HG03439 (cell line): ENCODE data around the gene CYP4X1.
"Not testable (repeated sequence)": the region's sequence is repeated elsewhere in the genome, so short reads cannot be mapped to it uniquely, and the experiment has no call there.

Experiments used
- ATAC-seq: cut with Tn5 transposase; IDR thresholded peaks from one replicate; pipeline ENCODE4 v1.9.1; 2021; ENCODE audit warnings: mild to moderate bottlenecking, moderate library complexity; ENCODE audit not compliant: unreplicated experiment

CYP4X1 gene, protein sequence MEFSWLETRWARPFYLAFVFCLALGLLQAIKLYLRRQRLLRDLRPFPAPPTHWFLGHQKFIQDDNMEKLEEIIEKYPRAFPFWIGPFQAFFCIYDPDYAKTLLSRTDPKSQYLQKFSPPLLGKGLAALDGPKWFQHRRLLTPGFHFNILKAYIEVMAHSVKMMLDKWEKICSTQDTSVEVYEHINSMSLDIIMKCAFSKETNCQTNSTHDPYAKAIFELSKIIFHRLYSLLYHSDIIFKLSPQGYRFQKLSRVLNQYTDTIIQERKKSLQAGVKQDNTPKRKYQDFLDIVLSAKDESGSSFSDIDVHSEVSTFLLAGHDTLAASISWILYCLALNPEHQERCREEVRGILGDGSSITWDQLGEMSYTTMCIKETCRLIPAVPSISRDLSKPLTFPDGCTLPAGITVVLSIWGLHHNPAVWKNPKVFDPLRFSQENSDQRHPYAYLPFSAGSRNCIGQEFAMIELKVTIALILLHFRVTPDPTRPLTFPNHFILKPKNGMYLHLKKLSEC

DNA sequence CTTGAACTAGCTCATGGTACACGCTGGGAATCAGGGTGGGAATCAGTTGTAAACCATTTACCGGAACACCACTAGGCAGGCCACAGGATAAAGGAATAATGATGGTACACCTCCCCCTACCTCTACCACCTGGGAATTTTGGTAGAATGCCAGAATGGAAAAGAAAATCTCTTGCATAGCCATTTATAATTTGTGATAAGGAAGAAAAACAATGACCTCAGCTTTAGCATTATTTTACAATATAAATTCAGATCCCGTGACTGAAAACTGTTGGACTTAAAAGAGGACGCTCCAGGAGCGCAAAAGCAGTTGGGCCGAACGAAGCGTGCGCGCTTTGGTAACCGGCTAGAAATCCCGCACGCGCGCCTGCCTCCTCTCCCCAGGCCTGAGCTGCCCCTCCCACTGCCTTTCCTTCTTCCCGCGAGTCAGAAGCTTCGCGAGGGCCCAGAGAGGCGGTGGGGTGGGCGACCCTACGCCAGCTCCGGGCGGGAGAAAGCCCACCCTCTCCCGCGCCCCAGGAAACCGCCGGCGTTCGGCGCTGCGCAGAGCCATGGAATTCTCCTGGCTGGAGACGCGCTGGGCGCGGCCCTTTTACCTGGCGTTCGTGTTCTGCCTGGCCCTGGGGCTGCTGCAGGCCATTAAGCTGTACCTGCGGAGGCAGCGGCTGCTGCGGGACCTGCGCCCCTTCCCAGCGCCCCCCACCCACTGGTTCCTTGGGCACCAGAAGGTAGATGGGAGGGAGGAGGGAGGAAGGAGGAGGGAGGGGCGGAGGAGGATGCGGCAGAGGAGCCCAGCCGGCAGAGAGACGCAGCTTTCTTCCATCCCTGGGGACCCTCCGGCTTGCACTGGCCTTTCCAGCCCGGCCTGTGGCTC, at the start of gene CYP4X1:
TSS of gene CYP4X1 (plus strand) at position 402 of the 873 bp plus-strand sequence. CDS start at position 551, 149 bp downstream.
- no peak for ATAC-seq

DNA sequence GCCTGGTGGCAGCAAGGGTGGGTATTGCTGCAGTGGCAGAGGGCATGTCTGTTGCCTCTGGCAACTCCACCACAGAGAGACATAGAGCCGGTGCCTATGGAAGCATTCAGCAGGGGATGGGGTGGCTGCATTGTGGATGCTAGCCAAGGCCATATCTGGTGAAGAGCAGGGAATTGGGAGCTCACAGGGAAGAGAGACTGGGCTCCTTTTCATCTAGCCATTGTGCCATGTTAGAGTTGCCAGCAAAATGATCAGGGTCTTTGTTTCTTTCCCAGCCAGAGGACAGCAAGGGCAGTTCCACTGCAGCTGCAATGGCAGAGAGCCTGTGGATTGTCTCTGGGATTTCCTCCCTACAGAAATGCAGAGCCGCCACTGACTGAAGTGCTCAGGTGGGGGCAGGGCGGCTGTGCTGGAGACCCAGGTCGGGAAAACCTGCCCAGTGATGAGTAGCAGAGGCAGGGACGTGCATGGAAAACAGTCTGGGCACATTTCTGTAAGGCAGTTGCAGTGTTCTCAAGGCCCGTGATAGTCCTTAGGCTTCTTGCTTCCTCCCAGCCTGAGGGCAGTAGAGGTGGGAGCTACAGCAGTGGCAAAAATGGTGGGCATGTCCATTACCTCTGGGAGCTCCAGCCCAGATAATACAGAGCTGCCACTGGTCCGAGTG, 40.2 kb upstream of the CYP4X1 start:
- no peak for ATAC-seq

DNA sequence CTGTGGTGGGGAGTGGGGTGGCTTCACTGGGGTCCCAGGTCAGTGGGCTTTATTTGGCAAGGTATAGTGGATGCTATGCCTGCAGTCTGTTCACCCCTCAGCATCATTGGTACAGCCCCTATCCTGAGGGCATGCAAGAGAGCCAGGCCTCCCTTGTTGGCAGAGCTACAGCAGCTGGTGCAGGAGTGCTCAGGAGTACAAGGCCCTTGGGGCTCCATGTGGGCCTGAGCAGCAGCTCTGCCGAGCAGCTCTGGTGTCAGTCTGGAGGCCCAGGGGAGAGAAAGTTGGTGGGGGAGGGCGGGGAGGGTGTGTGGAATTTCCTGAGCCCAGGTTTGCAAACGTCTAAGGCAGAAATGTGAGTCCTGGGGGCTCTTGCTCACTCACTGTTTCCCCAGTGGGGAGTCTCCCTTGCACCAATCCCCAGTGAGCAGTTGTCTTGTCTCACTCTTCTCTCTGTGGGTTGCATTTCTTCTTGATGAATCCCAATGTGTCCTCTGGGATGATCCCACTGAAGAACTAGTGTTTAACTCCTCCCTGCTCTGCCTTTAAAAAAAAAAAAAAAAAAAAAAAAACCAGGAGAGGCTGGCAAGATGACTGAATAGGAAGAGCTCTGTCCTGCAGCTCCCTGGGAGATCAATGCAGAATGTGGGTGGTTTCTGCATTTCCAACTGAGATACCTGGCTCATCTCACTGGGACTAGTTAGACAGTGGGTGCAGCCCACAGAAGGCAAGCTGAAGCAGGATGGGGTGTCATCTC, 39.5 kb upstream of the CYP4X1 start:
- ATAC-seq, result no peak

DNA sequence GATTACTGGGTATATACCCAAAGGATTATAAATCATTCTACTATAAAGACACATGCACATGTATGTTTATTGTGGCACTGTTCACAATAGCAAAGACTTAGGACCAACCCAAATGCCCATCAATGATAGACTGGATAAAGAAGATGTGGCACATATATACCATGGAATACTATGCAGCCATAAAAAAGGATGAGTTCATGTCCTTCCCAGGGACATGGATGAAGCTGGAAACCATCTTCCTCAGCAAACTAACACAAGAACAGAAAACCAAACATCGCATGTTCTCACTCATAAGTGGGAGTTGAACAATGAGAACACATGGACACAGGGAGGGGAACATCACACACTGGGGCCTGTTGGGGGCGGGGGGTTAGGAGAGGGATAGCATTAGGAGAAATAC, 32.9 kb upstream of the CYP4X1 start:
- not testable (repeated sequence) for ATAC-seq

DNA sequence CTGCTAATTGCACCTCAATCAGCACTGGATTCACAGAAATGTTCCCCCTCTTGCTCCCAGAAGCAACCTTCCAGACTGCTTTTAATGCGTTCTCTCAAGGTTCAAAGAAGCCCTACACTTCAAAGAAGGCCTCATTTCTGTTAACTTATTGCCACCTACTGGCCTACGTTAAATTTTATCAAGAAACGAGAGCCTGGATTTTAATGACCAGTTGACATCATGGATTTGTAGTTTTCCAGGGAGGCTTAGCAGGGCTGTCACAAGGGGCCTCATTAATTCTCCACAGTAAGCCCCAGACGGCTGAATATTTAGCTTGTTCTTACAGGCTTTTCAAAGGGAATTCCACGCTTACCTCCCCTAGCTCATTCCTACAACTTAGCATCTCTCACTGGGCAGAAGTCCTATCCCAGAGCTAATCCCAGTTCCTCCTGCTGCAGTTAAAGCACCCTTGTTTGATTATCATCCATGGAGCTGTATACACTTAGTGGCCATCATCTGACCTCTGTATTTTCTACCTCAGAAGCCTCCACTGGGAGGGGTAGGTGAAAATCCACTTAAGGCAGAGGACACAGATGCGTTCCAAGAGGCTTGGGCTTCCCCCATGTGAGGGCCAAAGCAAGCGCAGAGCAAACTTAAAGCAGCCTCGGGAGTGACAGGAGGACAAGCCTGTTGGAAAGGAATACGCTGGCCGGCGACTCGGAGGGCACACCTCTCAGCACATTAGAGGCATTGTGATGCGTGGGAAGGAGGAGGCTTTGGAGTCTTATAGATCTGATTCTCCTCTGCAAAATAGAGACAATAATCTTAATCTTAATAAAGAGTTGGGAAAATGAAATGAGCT, 32.2 kb upstream of the CYP4X1 start:
- ATAC-seq, result no peak

DNA sequence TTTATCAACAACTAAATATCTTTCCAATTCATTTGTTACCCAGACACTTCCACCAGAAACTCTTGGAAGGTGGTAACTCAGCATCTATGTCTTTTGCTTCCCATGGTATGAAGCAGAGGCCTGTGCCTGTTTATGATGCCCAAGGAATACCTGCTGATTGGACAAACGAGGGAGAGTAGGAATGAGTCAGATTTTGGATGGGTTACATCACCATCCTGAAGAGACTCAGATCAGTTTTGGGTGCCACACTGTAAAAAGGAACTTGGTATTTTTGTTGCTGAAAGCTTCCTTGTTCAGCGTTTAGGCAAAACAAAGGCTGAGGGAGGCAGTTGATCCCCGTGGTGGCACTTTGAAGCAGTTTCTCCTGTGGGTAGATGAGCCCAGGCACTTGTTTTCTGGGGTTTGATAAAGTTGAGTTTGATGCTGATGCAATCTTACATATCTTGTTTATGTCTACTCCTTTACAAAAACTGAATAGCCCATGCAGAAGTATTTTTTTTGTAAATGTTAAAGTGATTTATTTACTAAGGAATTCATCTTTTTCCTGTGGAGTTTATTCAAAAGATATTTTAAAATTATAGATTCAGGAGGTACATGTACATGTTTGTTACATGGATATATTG, 26.7 kb upstream of the CYP4X1 start:
- ATAC-seq, result no peak

DNA sequence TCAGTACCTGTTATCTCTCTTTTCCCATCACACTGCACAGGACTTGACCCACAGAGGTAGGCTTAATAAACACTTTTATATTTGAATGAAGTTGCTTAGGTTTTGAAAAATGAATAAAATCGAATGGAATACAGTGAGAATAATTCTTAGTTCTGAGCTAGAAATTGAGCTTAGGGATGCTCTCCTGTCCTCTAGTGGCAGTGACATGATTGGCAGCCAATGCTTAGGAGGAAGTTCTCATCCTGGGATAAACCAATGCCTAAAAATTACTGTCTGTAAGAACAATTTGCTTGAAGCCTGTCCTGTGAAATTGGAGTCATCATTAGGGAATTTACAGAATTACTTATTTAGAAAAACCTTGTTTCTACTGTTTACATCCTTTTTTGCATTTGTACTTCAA, 21.3 kb upstream of the CYP4X1 start:
- ATAC-seq, result no peak

DNA sequence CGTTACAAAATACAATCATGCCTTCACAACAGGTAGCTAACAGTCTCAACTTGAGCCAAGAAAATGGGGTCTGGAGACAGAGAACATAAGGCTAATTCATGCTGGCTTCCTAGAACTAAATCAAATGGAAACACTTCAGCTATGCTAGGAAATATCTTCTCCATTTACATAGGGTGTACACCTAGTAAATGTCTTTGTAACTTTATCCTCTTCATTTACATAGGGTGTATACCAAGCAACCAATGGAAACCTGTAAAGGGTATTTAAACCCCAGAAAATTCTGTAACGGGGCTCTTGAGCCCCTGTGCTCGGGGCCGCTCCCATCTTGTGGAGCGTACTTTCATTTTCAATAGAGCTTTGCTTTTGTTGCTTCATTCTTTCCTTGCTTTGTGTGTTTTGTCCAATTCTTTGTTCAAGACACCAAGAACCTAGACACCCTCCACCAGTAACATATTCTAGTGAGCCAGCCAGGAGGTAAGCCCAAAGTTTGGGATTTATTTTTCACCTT, 19.5 kb upstream of the CYP4X1 start:
- ATAC-seq, result no peak

DNA sequence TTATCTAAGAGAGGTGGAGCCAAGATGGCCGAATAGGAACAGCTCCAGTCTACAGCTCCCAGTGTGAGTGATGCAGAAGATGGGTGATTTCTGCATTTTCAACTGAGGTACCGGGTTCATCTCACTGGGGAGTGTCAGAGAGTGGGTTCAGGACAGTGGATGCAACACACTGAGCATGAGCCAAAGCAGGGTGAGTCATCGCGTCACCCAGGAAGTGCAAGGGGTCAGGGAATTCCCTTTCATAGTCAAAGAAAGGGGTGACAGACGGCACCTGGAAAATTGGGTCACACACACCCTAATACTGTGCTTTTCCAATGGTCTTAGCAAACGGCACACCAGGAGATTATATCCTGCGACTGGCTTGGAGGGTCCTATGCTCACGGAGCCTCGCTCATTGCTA, 17.0 kb upstream of the CYP4X1 start:
- ATAC-seq, result not testable (repeated sequence)

DNA sequence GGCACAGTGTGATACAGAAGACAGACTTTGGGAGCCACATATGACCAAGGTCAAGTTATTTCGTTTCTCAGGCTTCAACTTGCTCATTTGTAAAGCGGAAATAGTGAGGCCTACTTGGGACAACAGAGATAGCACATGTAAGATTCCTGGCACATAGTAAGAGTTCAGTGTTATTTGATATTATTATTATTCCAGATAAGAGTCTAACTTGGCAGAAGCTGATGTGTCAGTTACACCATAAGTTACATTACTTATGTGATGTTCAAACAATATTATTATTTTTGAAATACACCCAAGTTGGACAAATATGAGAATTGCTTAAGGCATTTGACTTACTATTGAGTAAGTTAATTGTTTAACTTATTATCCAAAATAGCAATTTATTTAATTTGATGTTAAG, 10.2 kb upstream of the CYP4X1 start:
- ATAC-seq, result no peak

DNA sequence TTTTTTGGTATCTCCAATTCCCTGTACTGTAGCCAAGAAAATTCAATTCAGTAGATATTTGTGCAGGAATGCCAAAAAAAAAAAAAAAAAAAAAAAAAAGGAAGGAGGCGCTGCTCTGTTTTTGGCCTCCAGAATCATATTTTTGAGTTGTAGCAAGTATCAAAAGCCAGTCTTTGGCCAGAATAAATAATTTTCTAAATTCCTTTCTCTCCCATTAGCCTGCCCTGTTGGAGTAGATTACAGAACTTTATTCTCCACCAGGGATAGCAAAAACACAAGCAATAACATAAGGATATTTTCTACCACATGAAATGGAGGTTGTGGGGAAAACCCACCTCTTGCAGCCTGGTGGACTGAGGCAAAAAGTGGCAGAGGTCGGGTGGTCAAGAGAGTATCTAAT, 2.4 kb upstream of the CYP4X1 start:
- ATAC-seq, result no peak

DNA sequence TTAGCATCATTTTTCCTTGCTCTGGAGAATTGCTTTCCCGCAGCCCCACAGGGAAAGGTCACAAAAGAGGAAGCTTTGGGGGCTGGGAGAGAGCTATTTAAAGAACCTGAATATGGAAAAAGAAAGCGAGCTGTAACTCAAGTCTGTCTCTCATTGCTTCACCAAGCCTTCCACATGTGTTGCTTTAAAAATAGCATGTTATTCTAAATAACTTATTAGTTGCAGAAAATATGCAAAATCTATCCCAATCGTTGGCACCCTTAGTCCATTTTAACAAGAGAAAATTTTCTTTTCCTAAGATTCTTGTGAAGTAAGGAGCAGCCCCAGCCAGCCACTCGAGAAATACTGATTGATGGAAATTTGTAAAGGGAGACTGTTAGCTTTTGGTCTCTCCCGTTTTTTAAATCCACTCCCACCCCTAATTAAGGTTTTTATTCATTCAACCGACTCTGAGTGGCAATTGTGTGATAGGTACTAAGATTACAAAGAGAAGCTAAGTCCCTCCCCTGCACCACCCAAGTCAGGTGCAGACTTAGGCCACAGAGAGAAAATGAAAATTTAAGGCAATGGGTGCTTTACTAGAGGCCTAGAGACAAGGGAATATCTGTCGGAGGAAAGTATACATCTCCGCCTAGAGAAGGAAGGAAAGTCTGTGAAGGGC, 802 bp downstream of the CYP4X1 start:
- no peak for ATAC-seq

DNA sequence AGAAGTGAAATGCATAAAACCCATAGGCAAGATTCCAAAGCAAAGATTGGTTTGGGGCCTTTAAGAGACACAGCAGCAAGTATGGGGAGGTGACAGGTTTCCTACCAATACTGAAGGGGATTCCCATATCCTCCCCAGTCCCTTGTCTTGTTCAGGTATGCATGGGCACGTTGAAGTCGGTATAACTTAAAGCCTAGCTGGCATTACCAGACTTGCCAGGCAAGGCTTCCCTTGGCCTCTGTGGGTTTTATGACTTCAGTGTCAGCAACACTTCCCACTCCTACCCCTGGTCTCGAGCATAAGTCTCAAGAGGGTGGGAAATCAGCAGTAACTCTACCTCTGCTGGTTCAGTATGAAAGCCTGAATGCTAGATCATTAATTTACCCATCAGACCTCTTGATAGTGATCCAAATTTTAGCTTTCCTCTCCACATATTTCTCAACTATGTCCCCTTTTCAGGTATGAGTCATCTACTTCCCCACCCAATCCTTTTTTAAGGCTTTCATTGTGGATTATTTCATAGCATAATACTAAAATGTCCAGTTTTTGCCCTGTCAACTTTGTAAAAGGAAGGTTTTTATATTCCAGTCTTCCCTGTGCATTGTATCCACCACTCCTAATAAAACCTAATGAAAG, 6.8 kb downstream of the CYP4X1 start:
- no peak for ATAC-seq

DNA sequence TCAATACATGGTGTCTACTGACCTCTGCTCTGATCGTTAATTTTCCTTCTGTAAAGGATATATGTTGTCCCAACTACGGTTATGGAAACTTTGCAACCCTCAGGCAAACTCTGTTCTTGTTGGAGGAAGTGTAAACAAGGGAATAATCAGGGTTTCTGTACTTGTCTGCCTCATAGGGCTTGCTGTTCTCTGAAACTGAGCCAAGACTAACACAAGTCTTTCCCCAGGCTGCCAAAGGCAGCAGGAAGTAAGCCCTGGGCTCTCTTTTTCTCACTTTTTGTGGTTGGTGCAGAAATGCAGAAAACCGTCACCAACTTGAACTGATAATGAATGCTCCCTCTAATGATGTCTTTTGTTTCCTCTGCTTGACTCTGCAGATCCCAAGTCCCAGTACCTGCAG, 7.6 kb downstream of the CYP4X1 start:
- ATAC-seq, result no peak

DNA sequence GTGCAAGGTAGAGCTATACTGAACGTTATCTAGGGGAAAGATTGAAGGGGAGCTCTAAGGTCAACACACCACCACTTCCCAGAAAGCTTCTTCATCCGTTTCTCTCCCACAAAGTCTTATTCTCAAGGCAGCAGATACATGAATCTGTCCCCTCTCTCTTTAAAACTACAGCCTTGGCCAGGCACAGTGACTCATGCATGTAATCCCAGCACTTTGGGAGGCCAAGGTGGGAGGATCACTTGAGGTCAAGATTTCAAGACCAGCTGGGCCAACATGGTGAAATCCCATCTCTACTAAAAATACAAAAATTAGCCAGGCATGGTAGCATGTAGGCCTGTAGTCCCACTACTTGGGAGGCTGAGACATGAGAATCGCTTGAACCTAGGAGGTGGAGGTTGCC, 8.1 kb downstream of the CYP4X1 start:
- no peak for ATAC-seq

DNA sequence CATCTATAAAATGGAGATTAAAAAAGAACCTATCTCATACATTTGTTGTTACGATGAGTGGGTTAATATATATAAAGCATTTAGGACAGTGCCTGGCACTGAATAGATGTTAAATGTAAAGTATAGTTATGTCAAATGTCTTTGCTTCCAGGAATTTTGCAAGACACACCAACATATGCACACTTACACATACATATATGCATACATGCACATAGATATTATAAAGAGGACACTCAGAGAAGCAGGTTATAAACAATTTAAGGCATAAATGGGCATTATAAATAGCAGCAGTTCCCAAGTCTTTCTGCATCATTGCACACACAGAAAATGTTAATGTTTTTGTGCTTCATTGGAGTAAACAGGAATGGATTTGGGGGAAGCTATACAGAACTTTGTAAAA, 13.3 kb downstream of the CYP4X1 start:
- ATAC-seq, result no peak

DNA sequence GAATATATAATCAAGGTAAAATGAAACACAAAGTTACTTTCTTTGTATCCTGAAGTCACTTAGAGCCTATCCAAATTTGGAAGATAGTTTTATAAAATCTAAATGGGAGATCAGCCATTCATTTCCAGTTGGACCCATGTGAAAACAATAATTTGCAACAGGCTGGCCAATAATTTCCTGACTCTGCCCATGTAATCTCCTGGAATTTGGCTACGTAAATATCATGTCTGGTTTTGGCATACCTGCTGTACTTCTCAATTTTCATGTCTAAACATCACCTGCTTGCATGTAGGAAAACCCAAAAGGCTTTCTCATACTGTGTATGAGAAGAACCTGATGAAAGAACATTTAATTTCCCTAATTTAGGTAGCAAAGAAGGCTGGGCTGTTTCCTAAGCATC, 35.9 kb downstream of the CYP4X1 start:
- no peak for ATAC-seq

DNA sequence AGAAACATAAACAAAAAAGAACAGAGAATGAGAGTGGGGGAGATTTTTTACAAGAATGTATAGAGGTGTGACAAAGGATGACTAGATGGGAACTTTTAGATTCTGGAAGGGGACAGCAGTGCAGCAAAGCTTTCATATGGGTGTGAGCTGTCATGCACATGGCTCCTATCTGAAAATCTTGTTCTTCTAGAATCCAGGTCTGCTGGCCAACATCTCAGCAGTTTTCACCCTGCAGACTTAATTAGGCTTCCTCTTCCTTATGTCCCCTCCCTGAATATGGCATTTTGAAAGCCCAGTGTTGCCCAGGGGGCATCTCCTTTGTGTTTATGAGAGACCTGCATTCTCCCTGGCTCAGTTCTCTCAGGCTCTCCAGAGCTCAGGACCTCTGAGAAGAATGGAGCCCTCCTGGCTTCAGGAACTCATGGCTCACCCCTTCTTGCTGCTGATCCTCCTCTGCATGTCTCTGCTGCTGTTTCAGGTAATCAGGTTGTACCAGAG, 43.7 kb downstream of the CYP4X1 start, which contains the start of gene CYP4Z1:
TSS of gene CYP4Z1 (plus strand) at position 135 of the 498 bp plus-strand sequence. CDS start at position 395, 260 bp downstream.
- ATAC-seq, result no peak
